Measurements from ENCODE around the gene SLC17A5. TPM values are rescaled to one million over a fixed set of nuclear protein-coding genes. Genes with fewer than 3 reads are reported as not detected.

The SLC17A5 gene

DNA sequence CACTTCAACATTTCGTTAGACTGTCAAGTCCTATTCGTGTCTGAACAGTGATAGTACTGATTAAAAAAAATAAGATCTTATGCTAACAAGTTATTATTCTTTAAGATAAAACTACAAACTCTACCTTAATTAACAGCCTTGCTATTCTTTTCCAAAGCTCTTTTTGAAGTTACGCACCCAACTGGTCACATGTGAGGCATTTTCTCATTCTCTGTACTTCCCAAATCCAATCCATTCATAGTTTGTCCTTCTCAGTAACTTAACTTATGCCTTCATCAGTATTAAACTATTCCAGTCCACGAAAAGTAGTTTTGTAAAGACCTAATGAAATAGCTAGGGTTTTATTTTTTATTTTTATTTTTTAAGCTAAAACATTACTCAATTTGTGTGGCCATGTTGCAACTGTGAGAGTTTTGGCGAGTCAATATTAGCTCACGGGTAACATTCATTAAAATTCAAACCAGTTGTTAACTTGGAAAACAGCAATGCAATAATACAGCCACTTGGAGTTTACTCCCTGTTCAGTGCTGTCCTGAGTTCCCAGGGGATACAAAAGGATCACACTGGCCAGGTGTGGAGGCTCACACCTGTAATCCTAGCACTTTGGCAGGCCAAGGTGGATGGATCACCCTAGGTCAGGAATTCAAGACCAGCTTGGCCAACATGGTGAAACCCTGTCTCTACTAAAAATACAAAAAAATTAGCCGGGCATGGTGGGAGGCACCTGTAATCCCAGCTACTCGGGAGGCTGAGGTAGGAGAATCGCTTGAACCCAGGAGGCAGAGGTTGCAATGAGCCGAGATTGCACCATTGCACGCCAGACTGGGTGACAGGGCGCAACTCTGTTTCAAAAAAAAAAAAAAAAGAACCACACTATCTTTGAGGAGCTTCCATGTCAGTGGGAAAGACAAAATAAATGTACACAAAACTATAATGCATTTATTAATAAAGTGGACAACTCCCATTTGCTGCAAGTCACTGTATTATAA, 105.0 kb downstream of the SLC17A5 start:
- Histone ChIP-seq H2AFZ (ENCODE audit: low read length) (no peak overlapping the region), H4K91ac (ENCODE audit: low read depth, low read length, poor library complexity) (no peak overlapping the region), H2BK5ac (ENCODE audit: low read length) (no peak overlapping the region), H3K4me2 (ENCODE audit: insufficient read depth, low read length, poor library complexity, severe bottlenecking) (no peak overlapping the region), H2BK12ac (ENCODE audit: low read length) (no peak overlapping the region), H2BK15ac (ENCODE audit: low read length) (no peak overlapping the region), H3K36me3 (replicated peaks in 1 of 2; ENCODE audit: control insufficient read depth in 2 of 2, insufficient read depth in 2 of 2, low read length in 2 of 2) (no peaks in the 10 kb centered on the region), H3K9ac (ENCODE audit: low read depth, low read length, poor library complexity) (no peak overlapping the region), H3K4me1 (ENCODE audit: control insufficient read depth in 2 of 2, insufficient read depth in 1 of 2, low read depth in 1 of 2, low read length in 2 of 2) (no peaks in the 10 kb centered on the region), H3K27me3 (ENCODE audit: control insufficient read depth in 3 of 3, insufficient read depth in 3 of 3, low read depth in 1 of 3, low read length in 3 of 3) (no peaks in the 10 kb centered on the region), H3K23ac (ENCODE audit: low read depth, low read length, poor library complexity) (no peak overlapping the region), H3K4ac (ENCODE audit: low read length) (no peak overlapping the region), H2BK120ac (ENCODE audit: low read depth, low read length) (no peak overlapping the region), H2AK5ac (ENCODE audit: low read depth, low read length) (no peak overlapping the region), H3K27ac (replicated peaks; ENCODE audit: low read length) (no peak overlapping the region), H3K18ac (ENCODE audit: low read length) (no peak overlapping the region), H3K9me3 (replicated peaks in 1 of 2; ENCODE audit: control insufficient read depth in 2 of 2, insufficient read depth in 1 of 2, low read depth in 1 of 2, low read length in 2 of 2) (no peaks in the 10 kb centered on the region), H3K4me3 (ENCODE audit: low read length in 2 of 2) (no peak overlapping the region), H4K8ac (ENCODE audit: low read depth, low read length) (no peak overlapping the region), H3K14ac (ENCODE audit: low read length) (no peak overlapping the region), H3K79me1 (ENCODE audit: low read depth, low read length) (no peaks in the 10 kb centered on the region)
- no peak for DNase-seq (ENCODE audit: low spot score)
- WGBS, 2 donors (ENCODE audit: extremely low coverage in 2 of 2, insufficient read length in 2 of 2, insufficient replicate concordance in 1 of 2), result no CpG with 5 or more reads among the region's 12 CpGs

DNA sequence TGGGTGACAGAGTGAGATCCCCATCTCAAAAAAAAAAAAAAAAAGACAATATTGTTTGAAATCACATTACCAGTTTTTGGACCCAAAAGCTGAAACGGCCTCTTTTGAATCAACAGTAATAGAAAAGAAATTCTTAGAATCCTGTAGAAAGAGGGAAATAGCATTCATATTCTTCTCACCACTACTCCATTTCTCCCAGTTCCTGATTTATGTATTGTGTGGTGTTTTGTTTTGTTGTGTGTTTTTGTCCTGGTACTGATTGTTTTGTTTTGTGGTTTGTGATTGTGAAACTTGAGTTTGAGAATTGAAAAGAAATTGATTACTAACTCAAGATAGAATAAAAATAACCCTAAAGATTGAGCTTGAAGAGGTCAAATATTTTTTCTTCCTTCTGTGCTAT, 106.8 kb downstream of the SLC17A5 start:
- no peak overlapping the region for H4K8ac ChIP-seq (ENCODE audit: low read depth, low read length)
- H3K27me3 ChIP-seq (ENCODE audit: control insufficient read depth in 3 of 3, insufficient read depth in 3 of 3, low read depth in 1 of 3, low read length in 3 of 3), result no peaks in the 10 kb centered on the region
- H3K9ac ChIP-seq (ENCODE audit: low read depth, low read length, poor library complexity), result no peak overlapping the region
- H3K4me2 ChIP-seq (ENCODE audit: insufficient read depth, low read length, poor library complexity, severe bottlenecking), result no peak overlapping the region
- H2BK120ac ChIP-seq (ENCODE audit: low read depth, low read length), result no peak overlapping the region
- H3K36me3 ChIP-seq (replicated peaks in 1 of 2; ENCODE audit: control insufficient read depth in 2 of 2, insufficient read depth in 2 of 2, low read length in 2 of 2), result no peaks in the 10 kb centered on the region
- no peak overlapping the region for H2BK15ac ChIP-seq (ENCODE audit: low read length)
- no peak overlapping the region for H2AK5ac ChIP-seq (ENCODE audit: low read depth, low read length)
- no peaks in the 10 kb centered on the region for H3K4me1 ChIP-seq (ENCODE audit: control insufficient read depth in 2 of 2, insufficient read depth in 1 of 2, low read depth in 1 of 2, low read length in 2 of 2)
- no peak overlapping the region for H3K4me3 ChIP-seq (ENCODE audit: low read length in 2 of 2)
- H3K18ac ChIP-seq (ENCODE audit: low read length), result no peak overlapping the region
- no peak for DNase-seq (ENCODE audit: low spot score)
- no peak overlapping the region for H2BK5ac ChIP-seq (ENCODE audit: low read length)
- no peak overlapping the region for H3K14ac ChIP-seq (ENCODE audit: low read length)
- H3K9me3 ChIP-seq (replicated peaks in 1 of 2; ENCODE audit: control insufficient read depth in 2 of 2, insufficient read depth in 1 of 2, low read depth in 1 of 2, low read length in 2 of 2), result no peaks in the 10 kb centered on the region
- H4K91ac ChIP-seq (ENCODE audit: low read depth, low read length, poor library complexity), result no peak overlapping the region
- no peak overlapping the region for H3K23ac ChIP-seq (ENCODE audit: low read depth, low read length, poor library complexity)
- H2BK12ac ChIP-seq (ENCODE audit: low read length), result no peak overlapping the region
- no peak overlapping the region for H3K27ac ChIP-seq (replicated peaks; ENCODE audit: low read length)
- H2AFZ ChIP-seq (ENCODE audit: low read length), result no peak overlapping the region
- H3K4ac ChIP-seq (ENCODE audit: low read length), result no peak overlapping the region
- H3K79me1 ChIP-seq (ENCODE audit: low read depth, low read length), result no peaks in the 10 kb centered on the region
- no CpG with 5 or more reads among the region's 1 CpG for WGBS, 2 donors (ENCODE audit: extremely low coverage in 2 of 2, insufficient read length in 2 of 2, insufficient replicate concordance in 1 of 2)

Small RNA genes within 50 kb of the gene (small RNA-seq; reads per million reads assigned to genes)
- not detected for gene RPS27P15 (ENCODE audit: insufficient read depth)

All from neuronal stem cell (in vitro differentiated cells).